HL-60 (cell line): Measurements from ENCODE around the gene STK24.

Experiments
- DNase-seq, 2 experiments: peaks; one replicate each; pipeline ENCODE4 v3.0.0-alpha.2; 2010 to 2020; ENCODE audit warnings: low read depth in 1 of 2, low spot score in 1 of 2
- H3K27ac ChIP-seq: fragments of 250-450 bp; sonication (Bioruptor Pico); replicated peaks from 2 replicates; pipeline ENCODE4 v1.5.1; 2020; ENCODE audit warnings: mild to moderate bottlenecking, moderate library complexity
- H3K27me3 ChIP-seq: fragments of 250-450 bp; sonication (Bioruptor Pico); 2 replicates; pipeline ENCODE4 v1.5.1; 2021; ENCODE audit warnings: mild to moderate bottlenecking, moderate library complexity; ENCODE audit not compliant: insufficient read depth, poor library complexity, severe bottlenecking
- H3K4me3 ChIP-seq: replicated peaks from 2 replicates; pipeline ENCODE4 v1.5.1; 2011; ENCODE audit warnings: mild to moderate bottlenecking, control low read depth, low read length; ENCODE audit not compliant: insufficient read depth
- GABPA ChIP-seq: IDR thresholded peaks from 2 replicates; pipeline ENCODE4 v1.6.1; 2012; ENCODE audit warnings: low read depth
- POLR2AphosphoS5 ChIP-seq: IDR thresholded peaks from 2 replicates; pipeline ENCODE4 v1.6.1; 2012; ENCODE audit warnings: low read depth
- SPI1 ChIP-seq: IDR thresholded peaks from 2 replicates; pipeline ENCODE4 v1.6.1; 2012; ENCODE audit warnings: low read depth, mild to moderate bottlenecking, borderline replicate concordance
- TF ChIP-seq, protein P1 (sequence below): IDR thresholded peaks from 2 replicates; pipeline ENCODE4 v1.6.1; 2012; ENCODE audit warnings: low read depth; ENCODE audit not compliant: insufficient replicate concordance
- TF ChIP-seq, protein P2 (sequence below): IDR thresholded peaks from one replicate; pipeline ENCODE4 v1.5.1; 2011; ENCODE audit warnings: low read length, control low read depth, inconsistent platforms; ENCODE audit not compliant: insufficient read depth

The STK24 gene

DNA sequence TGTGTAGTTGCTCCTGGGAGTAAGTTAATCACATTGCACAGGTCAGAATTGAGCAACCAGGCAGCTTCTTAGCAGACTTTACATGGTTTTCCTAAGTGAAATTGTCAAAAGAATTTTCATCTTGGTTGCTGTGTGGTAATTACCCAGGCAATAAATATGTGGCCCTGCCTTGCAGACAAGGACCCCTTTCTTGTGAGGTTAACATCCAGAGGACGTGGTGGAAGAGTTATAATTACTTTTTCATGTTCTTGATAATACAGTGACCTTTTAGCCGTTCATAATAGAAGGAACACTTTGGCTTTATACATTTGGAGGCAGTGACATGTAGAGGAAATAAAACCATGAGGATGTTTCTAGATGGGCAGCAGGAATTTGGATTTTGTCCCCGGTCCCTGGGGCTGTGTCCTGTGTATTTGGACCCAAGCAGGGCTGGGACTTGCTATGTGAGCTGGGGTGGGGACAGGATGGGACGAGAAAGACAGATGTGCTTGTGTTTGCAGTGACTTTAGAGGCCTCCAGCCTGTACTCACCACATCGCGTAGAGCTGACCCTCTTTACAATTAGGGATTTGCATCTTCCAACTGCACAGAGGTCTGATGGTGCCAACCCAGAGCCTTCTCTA lies 156.2 kb downstream of the STK24 start:
- TF ChIP-seq GABPA (no peak), POLR2AphosphoS5 (no peak), SPI1 (no peak)
- TF ChIP-seq, protein P1, sequence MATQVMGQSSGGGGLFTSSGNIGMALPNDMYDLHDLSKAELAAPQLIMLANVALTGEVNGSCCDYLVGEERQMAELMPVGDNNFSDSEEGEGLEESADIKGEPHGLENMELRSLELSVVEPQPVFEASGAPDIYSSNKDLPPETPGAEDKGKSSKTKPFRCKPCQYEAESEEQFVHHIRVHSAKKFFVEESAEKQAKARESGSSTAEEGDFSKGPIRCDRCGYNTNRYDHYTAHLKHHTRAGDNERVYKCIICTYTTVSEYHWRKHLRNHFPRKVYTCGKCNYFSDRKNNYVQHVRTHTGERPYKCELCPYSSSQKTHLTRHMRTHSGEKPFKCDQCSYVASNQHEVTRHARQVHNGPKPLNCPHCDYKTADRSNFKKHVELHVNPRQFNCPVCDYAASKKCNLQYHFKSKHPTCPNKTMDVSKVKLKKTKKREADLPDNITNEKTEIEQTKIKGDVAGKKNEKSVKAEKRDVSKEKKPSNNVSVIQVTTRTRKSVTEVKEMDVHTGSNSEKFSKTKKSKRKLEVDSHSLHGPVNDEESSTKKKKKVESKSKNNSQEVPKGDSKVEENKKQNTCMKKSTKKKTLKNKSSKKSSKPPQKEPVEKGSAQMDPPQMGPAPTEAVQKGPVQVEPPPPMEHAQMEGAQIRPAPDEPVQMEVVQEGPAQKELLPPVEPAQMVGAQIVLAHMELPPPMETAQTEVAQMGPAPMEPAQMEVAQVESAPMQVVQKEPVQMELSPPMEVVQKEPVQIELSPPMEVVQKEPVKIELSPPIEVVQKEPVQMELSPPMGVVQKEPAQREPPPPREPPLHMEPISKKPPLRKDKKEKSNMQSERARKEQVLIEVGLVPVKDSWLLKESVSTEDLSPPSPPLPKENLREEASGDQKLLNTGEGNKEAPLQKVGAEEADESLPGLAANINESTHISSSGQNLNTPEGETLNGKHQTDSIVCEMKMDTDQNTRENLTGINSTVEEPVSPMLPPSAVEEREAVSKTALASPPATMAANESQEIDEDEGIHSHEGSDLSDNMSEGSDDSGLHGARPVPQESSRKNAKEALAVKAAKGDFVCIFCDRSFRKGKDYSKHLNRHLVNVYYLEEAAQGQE: no peak
- DNase-seq: no peak

DNA sequence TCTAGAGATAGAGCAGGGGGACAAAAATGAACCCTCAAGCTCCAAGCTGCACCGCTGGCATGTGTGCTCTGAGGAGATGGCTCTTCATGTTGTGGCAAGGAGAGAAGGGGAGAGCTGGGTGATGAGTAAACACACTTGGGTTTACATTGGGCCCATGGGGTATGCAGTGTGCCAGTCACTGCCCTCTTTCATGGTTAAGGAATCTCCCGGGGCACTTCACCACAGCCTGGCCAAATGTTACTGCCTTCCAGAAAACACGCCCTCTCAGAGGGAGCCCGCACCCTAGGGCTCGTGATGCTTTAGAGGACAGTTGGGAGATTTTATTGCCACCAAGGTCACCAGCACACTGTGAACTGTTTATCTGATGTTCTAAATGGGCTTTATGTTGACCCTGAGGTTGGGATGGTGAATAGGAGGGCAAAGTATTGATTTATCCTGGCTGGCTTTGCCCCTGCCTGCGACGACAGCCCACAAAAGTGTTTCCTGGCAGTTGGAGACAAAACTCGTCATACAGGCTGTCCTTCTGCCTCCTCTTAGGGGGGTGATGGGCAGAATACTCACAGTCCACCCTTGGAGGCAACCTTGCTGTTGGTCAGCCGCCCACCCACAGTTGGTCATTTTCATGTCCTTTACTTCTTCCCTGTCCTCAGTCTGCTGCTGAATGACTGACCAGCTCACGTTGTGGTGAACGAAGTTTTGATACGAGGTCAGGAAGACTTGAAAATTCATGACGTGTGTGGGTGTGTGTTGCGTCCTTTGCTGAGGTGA lies 156.9 kb downstream of the STK24 start:
- DNase-seq: no peak
- TF ChIP-seq POLR2AphosphoS5: no peak
- TF ChIP-seq SPI1: no peak
- TF ChIP-seq, protein P2, sequence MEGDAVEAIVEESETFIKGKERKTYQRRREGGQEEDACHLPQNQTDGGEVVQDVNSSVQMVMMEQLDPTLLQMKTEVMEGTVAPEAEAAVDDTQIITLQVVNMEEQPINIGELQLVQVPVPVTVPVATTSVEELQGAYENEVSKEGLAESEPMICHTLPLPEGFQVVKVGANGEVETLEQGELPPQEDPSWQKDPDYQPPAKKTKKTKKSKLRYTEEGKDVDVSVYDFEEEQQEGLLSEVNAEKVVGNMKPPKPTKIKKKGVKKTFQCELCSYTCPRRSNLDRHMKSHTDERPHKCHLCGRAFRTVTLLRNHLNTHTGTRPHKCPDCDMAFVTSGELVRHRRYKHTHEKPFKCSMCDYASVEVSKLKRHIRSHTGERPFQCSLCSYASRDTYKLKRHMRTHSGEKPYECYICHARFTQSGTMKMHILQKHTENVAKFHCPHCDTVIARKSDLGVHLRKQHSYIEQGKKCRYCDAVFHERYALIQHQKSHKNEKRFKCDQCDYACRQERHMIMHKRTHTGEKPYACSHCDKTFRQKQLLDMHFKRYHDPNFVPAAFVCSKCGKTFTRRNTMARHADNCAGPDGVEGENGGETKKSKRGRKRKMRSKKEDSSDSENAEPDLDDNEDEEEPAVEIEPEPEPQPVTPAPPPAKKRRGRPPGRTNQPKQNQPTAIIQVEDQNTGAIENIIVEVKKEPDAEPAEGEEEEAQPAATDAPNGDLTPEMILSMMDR: no peak
- TF ChIP-seq GABPA: no peak
- TF ChIP-seq, protein P1: no peak
- H3K27ac ChIP-seq: no peak overlapping the region
- peaks cover 3% of the 10 kb centered on the region for H3K27me3 ChIP-seq
- no peak overlapping the region for H3K4me3 ChIP-seq

More for the DNA sequence above, 156.2 kb downstream of the STK24 start:
- no peak overlapping the region for H3K27ac ChIP-seq
- no peak overlapping the region for H3K4me3 ChIP-seq
- peaks cover 3% of the 10 kb centered on the region for H3K27me3 ChIP-seq

DNA sequence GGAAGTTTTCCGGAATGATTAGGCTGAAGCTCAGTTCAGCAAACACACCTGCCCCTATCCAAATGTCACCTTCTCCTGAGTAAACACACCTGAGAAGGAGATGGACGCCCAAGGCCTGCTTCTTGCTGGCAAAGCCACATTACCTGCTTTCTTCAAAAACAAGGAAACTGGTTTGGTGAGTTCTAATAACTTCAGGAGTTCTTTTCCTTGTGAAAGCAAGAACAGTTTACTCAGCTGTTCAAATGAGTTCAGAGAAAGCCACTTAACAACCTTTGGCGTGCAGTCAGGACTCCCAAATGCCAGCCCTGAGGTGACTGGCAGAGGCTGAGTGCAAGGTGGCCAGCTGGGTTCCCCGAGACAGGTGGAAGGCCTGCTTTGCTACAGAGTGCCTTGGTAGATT lies 160.5 kb downstream of the STK24 start:
- TF ChIP-seq GABPA: no peak
- TF ChIP-seq, protein P2: no peak
- no peak for TF ChIP-seq POLR2AphosphoS5
- no peak for TF ChIP-seq SPI1
- TF ChIP-seq, protein P1: no peak
- Histone ChIP-seq H3K4me3 (no peak overlapping the region), H3K27ac (no peak overlapping the region), H3K27me3 (peaks cover 2% of the 10 kb centered on the region)
- no peak for DNase-seq
